Lower leg skin (tissue), 4 donors: Measurements from ENCODE around the gene PKDCC. TPM values are rescaled to one million over a fixed set of nuclear protein-coding genes. Genes with fewer than 3 reads are reported as not detected.

Experiments used
- DNase-seq, 2 donors: peaks; one replicate each; pipeline ENCODE4 v3.0.0-alpha.2; 2019; ENCODE audit warnings: low spot score in 2 of 2
- H3K4me3 ChIP-seq: fragments of 200-600 bp; sonication (generic); 2 replicates; pipeline ENCODE4 v1.5.1; 2017; ENCODE audit warnings: mild to moderate bottlenecking, low read depth; ENCODE audit not compliant: poor library complexity, severe bottlenecking
- POLR2A ChIP-seq, 2 donors: fragments of 450-650 bp; IDR thresholded peaks; one replicate each; pipeline ENCODE4 v1.6.1; 2016 to 2017; ENCODE audit warnings: antibody characterized with exemption in 2 of 2, mild to moderate bottlenecking in 1 of 2, moderate library complexity in 1 of 2
- WGBS, 2 donors: methylation state at CpG; one replicate each; pipeline ENCODE4 v1.1.5; 2018; 5-methylcytosine and 5-hydroxymethylcytosine counted together
- intact Hi-C: fragments of 100-400 bp; cut with DNase I; formaldehyde crosslinking; loops from one replicate; pipeline ENCODE4 v1.15.0; 2023; ENCODE audit warnings: low total_unique reads
- total RNA-seq, 4 donors: library from RNA; depleted of rRNA; stranded (reverse); fragments of >200 nt; gene quantifications; one replicate each; pipeline ENCODE4 v1.1.0, GENCODE V29; 2016
- TF ChIP-seq, protein P1 (sequence below), 3 donors: fragments of 450-650 bp; IDR thresholded peaks; one replicate each; pipeline ENCODE4 v1.5.1; 2016; ENCODE audit warnings: antibody characterized with exemption in 3 of 3, mild to moderate bottlenecking in 3 of 3, moderate library complexity in 2 of 3

Gene PKDCC
- total RNA-seq, 4 donors from 2014 or later: 4.0 to 13.3 (median 6.2) TPM

DNA sequence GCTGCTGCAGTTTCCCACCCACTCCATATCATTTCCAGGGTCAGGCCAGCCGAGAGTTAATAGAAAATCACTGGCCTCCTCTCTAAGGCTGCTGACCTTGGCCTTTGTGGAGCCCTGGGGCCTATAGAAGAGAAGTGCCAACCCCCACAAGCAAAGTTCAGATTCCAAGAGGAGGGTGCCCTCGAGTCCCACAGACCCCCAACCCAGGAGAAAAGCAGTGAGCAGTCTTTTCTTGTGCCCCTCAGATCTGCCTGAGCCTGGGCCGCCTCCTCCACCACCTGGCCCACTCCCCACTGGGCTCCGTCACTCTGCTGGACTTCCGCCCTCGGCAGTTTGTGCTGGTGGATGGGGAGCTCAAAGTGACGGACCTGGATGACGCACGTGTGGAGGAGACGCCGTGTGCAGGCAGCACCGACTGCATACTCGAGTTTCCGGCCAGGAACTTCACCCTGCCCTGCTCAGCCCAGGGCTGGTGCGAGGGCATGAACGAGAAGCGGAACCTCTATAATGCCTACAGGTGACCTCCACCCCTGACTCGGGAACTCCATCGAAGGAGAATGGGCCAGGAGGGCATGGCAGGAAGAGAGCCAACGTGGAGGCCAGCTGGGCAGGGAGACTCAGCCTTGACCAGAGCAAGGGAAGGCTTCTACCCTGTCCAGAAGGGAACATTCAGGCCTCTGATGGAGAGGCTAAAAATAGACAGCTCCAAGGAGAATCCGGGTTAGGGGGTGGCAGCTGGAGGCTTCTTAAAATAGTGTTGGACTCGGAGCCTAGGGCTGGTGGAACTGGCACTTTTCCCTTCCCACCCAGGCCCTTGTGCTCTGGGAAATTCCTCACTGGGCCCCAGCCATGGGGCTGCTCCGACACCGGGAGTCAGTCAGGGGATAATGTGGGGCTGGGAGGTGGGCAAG lies 6.2 kb downstream of the PKDCC start:
- TF ChIP-seq POLR2A (IDR thresholded peaks at IDR 0.05): no peak
- TF ChIP-seq, protein P1, sequence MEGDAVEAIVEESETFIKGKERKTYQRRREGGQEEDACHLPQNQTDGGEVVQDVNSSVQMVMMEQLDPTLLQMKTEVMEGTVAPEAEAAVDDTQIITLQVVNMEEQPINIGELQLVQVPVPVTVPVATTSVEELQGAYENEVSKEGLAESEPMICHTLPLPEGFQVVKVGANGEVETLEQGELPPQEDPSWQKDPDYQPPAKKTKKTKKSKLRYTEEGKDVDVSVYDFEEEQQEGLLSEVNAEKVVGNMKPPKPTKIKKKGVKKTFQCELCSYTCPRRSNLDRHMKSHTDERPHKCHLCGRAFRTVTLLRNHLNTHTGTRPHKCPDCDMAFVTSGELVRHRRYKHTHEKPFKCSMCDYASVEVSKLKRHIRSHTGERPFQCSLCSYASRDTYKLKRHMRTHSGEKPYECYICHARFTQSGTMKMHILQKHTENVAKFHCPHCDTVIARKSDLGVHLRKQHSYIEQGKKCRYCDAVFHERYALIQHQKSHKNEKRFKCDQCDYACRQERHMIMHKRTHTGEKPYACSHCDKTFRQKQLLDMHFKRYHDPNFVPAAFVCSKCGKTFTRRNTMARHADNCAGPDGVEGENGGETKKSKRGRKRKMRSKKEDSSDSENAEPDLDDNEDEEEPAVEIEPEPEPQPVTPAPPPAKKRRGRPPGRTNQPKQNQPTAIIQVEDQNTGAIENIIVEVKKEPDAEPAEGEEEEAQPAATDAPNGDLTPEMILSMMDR (IDR thresholded peaks at IDR 0.05): no peak
- 73 to 75% methylated on average over 21 to 24 of the region's 24 CpGs for WGBS, 2 donors
- H3K4me3 ChIP-seq: no peak overlapping the region
- no peak for DNase-seq
- intact Hi-C loops: no loop called here

DNA sequence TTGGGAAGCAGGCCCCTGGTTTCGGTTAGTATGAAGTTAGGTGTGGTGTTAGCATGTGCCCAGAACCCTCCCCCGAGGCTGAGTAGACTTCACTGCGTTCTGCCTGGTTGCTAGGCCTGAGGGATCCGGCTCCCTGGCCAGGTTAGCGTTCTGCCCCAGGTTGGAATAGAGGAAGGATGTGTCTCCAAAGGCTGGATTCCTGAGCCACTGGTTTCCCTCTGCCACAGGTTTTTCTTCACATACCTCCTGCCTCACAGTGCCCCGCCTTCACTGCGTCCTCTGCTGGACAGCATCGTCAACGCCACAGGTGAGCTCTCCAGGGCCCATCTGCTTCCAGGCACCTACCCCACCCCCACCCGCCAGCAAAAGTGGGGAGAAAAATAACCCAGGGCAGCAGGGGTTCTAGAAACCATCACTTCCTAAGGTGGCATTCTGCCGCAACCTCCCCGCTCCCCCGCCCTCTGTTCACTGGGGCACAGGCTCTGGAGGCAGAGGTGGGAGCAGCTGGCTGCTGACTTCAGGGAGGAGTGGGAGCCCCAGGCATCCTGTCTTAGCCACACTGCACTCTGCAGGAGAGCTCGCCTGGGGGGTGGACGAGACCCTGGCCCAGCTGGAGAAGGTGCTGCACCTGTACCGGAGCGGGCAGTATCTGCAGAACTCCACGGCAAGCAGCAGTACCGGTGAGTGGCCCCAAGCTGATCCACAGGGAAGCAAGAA lies 7.1 kb downstream of the PKDCC start:
- intact Hi-C loops: no loop called here
- H3K4me3 ChIP-seq: no peak overlapping the region
- no peak for DNase-seq
- 87 to 88% methylated on average over 18 of the region's 19 CpGs for WGBS, 2 donors
- no peak for TF ChIP-seq POLR2A (IDR thresholded peaks at IDR 0.05)
- TF ChIP-seq, protein P1 (IDR thresholded peaks at IDR 0.05): no peak

GRCh38 chr2:42055573-42056514 lies 8.0 kb downstream of the PKDCC start:
- WGBS, 2 donors: 56 to 69% methylated on average over 4 of the region's 4 CpGs
- H3K4me3 ChIP-seq: no peak overlapping the region
- intact Hi-C loops: no loop called here
- no peak for DNase-seq
- TF ChIP-seq, protein P1 (IDR thresholded peaks at IDR 0.05): no peak
- no peak for TF ChIP-seq POLR2A (IDR thresholded peaks at IDR 0.05)

DNA sequence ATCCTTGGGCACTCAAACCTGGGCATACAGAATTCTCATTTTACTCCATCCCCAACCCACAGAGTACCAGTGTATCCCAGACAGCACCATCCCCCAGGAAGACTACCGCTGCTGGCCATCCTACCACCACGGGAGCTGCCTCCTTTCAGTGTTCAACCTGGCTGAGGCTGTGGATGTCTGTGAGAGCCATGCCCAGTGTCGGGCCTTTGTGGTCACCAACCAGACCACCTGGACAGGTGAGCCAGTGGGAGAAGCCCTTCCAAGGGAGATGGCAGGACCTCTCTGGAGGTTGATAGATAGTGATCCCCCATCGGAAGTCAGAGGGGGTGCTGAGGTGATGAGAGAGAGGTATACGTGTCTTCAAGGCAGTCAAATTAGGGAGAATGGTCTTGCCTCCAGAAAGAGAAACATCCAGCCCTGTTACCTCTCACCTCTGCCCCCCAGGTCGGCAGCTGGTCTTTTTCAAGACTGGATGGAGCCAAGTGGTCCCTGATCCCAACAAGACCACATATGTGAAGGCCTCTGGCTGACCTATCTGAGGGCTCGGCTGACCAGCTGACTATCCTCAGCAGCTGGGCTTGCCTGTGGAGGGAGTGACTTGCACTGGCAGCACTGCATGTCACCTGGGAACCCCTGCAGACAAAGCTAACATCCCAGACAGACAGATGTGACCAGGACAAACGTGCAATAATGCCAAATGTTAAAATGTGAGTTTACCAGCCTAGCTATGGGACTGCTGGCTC lies 9.5 kb downstream of the PKDCC start:
- intact Hi-C loops: no loop called here
- 86 to 90% methylated on average over 8 of the region's 8 CpGs for WGBS, 2 donors

GRCh38 chr2:42057902-42058450 lies 10.2 kb downstream of the PKDCC start:
- WGBS, 2 donors: 77 to 86% methylated on average over 10 of the region's 10 CpGs
- H3K4me3 ChIP-seq: no peak overlapping the region
- TF ChIP-seq POLR2A (IDR thresholded peaks at IDR 0.05): no peak
- TF ChIP-seq, protein P1 (IDR thresholded peaks at IDR 0.05): no peak
- DNase-seq: no peak
- intact Hi-C loops: no loop called here

More for the DNA sequence above, 9.5 kb downstream of the PKDCC start:
- no peak for DNase-seq
- no peak for TF ChIP-seq POLR2A (IDR thresholded peaks at IDR 0.05)
- no peak overlapping the region for H3K4me3 ChIP-seq
